IPS-11a (cell line): Measurements from ENCODE around the gene PDE10A.
"Not testable (repeated sequence)": the region's sequence is repeated elsewhere in the genome, so short reads cannot be mapped to it uniquely, and the experiment has no call there.

Source experiments
- H3K4me3 ChIP-seq: one replicate; pipeline ENCODE4 v1.5.1; 2013; ENCODE audit warnings: low read depth, low read length, control low read depth

Gene PDE10A

GRCh38 chr6:165628955-165629354 lies 34.1 kb downstream of the PDE10A start:
- no peak overlapping the region for H3K4me3 ChIP-seq

GRCh38 chr6:165627366-165627765 lies 35.7 kb downstream of the PDE10A start:
- no peak overlapping the region for H3K4me3 ChIP-seq

- no peak overlapping the region for H3K4me3 ChIP-seq
These were observed 36.3 kb downstream of the PDE10A start for GRCh38 chr6:165626711-165627110.

- H3K4me3 ChIP-seq: no peak overlapping the region
These were observed 38.0 kb downstream of the PDE10A start for GRCh38 chr6:165624871-165625639.

GRCh38 chr6:165621940-165622339 lies 41.1 kb downstream of the PDE10A start:
- H3K4me3 ChIP-seq: no peak overlapping the region

- not testable (repeated sequence) for H3K4me3 ChIP-seq
These were observed 44.1 kb downstream of the PDE10A start for GRCh38 chr6:165618891-165619290.

- H3K4me3 ChIP-seq: no peak overlapping the region
These were observed 44.8 kb downstream of the PDE10A start for GRCh38 chr6:165618241-165618640.

- no peak overlapping the region for H3K4me3 ChIP-seq
These were observed 45.5 kb downstream of the PDE10A start for GRCh38 chr6:165617528-165617927.

GRCh38 chr6:165616116-165616515 lies 46.9 kb downstream of the PDE10A start:
- no peak overlapping the region for H3K4me3 ChIP-seq

- no peak overlapping the region for H3K4me3 ChIP-seq
These were observed 47.4 kb downstream of the PDE10A start for GRCh38 chr6:165615636-165616035.

- no peak overlapping the region for H3K4me3 ChIP-seq
These were observed 51.7 kb downstream of the PDE10A start for GRCh38 chr6:165611294-165611693.

GRCh38 chr6:165608577-165608976 lies 54.5 kb downstream of the PDE10A start:
- not testable (repeated sequence) for H3K4me3 ChIP-seq

- no peak overlapping the region for H3K4me3 ChIP-seq
These were observed 56.4 kb downstream of the PDE10A start for GRCh38 chr6:165606740-165607008.

- no peak overlapping the region for H3K4me3 ChIP-seq
These were observed 56.9 kb downstream of the PDE10A start for GRCh38 chr6:165605901-165606739.

- no peak overlapping the region for H3K4me3 ChIP-seq
These were observed 57.7 kb downstream of the PDE10A start for GRCh38 chr6:165605182-165605875.

- H3K4me3 ChIP-seq: no peak overlapping the region
These were observed 60.8 kb downstream of the PDE10A start for GRCh38 chr6:165602291-165602690.

GRCh38 chr6:165600606-165601005 lies 62.4 kb downstream of the PDE10A start:
- H3K4me3 ChIP-seq: no peak overlapping the region

- H3K4me3 ChIP-seq: no peak overlapping the region
These were observed 63.2 kb downstream of the PDE10A start for GRCh38 chr6:165599596-165600487.

- H3K4me3 ChIP-seq: no peak overlapping the region
These were observed 63.9 kb downstream of the PDE10A start for GRCh38 chr6:165599121-165599520.

GRCh38 chr6:165597821-165598220 lies 65.2 kb downstream of the PDE10A start:
- H3K4me3 ChIP-seq: no peak overlapping the region
